SK-N-SH treated with all-trans-retinoic acid at 6 μM for 48 hours (cell line): ENCODE measurements around the gene TNFRSF25.

Experiments used
- ATAC-seq: fragments of 200-7000 bp; cut with Tn5 transposase; 3 replicates; pipeline ENCODE4 v1.9.1; 2020; ENCODE audit warnings: mild to moderate bottlenecking, moderate library complexity
- ARNTL ChIP-seq: fragments of 450-650 bp; formaldehyde crosslinking; IDR thresholded peaks from 2 replicates; pipeline ENCODE4 v1.5.0; 2020; ENCODE audit warnings: low read depth, mild to moderate bottlenecking, moderate library complexity, borderline replicate concordance
- CSDC2 ChIP-seq: fragments of 250-450 bp; sonication (Bioruptor Pico); IDR thresholded peaks from 2 replicates; pipeline ENCODE4 v1.5.0; 2020; ENCODE audit warnings: mild to moderate bottlenecking, moderate library complexity
- CSRNP3 ChIP-seq: fragments of 250-450 bp; sonication (Bioruptor Pico); IDR thresholded peaks from 2 replicates; pipeline ENCODE4 v1.5.1; 2021; ENCODE audit warnings: mild to moderate bottlenecking, moderate library complexity
- ESRRG ChIP-seq: fragments of 250-450 bp; sonication (Bioruptor Pico); IDR thresholded peaks from 2 replicates; pipeline ENCODE4 v1.6.1; 2021; ENCODE audit warnings: mild to moderate bottlenecking
- ISL1 ChIP-seq: fragments of 250-450 bp; sonication (Bioruptor Pico); IDR thresholded peaks from 2 replicates; pipeline ENCODE4 v2.1.2; 2022; ENCODE audit warnings: mild to moderate bottlenecking, moderate library complexity
- OSR1 ChIP-seq: fragments of 250-450 bp; sonication (Bioruptor Pico); IDR thresholded peaks from 2 replicates; pipeline ENCODE4 v1.8.0; 2022; ENCODE audit warnings: moderate library complexity, mild to moderate bottlenecking, inconsistent platforms
- PATZ1 ChIP-seq: fragments of 250-450 bp; sonication (Bioruptor Pico); IDR thresholded peaks from 2 replicates; pipeline ENCODE4 v1.8.0; 2020; ENCODE audit warnings: mild to moderate bottlenecking, moderate library complexity, borderline replicate concordance
- POU6F1 ChIP-seq: fragments of 250-450 bp; sonication (Bioruptor Pico); IDR thresholded peaks from 2 replicates; pipeline ENCODE4 v1.8.0; 2021; ENCODE audit warnings: low read depth, mild to moderate bottlenecking, moderate library complexity, borderline replicate concordance
- PPARA ChIP-seq: fragments of 250-450 bp; sonication (Bioruptor Pico); IDR thresholded peaks from 2 replicates; pipeline ENCODE4 v1.5.0; 2020; ENCODE audit warnings: mild to moderate bottlenecking, borderline replicate concordance
- RARB ChIP-seq: fragments of 250-450 bp; sonication (Bioruptor Pico); IDR thresholded peaks from 2 replicates; pipeline ENCODE4 v1.8.0; 2021; ENCODE audit warnings: mild to moderate bottlenecking, moderate library complexity
- TOX ChIP-seq: fragments of 250-450 bp; sonication (Bioruptor Pico); IDR thresholded peaks from 2 replicates; pipeline ENCODE4 v1.8.0; 2021; ENCODE audit warnings: mild to moderate bottlenecking, moderate library complexity, borderline replicate concordance
- TSHZ2 ChIP-seq: fragments of 250-450 bp; sonication (Bioruptor Pico); IDR thresholded peaks from 2 replicates; pipeline ENCODE4 v1.5.0; 2020; ENCODE audit warnings: mild to moderate bottlenecking, moderate library complexity
- ZC3H10 ChIP-seq: fragments of 250-450 bp; sonication (Bioruptor Pico); IDR thresholded peaks from 2 replicates; pipeline ENCODE4 v1.5.1; 2021; ENCODE audit warnings: mild to moderate bottlenecking, moderate library complexity
- ZFP3 ChIP-seq: fragments of 250-450 bp; sonication (Bioruptor Pico); IDR thresholded peaks from 2 replicates; pipeline ENCODE4 v1.5.0; 2020; ENCODE audit warnings: mild to moderate bottlenecking, moderate library complexity
- ZFP30 ChIP-seq: fragments of 450-650 bp; formaldehyde crosslinking; IDR thresholded peaks from 2 replicates; pipeline ENCODE4 v1.5.0; 2022; ENCODE audit warnings: mild to moderate bottlenecking, moderate library complexity
- ZNF565 ChIP-seq: fragments of 450-650 bp; formaldehyde crosslinking; conservative IDR thresholded peaks from 2 replicates; pipeline ENCODE4 v1.5.0; 2020; ENCODE audit warnings: low read depth, mild to moderate bottlenecking, moderate library complexity
- ZNF70 ChIP-seq: fragments of 450-650 bp; formaldehyde crosslinking; IDR thresholded peaks from 2 replicates; pipeline ENCODE4 v1.5.0; 2020; ENCODE audit warnings: mild to moderate bottlenecking, moderate library complexity
- ZNF8 ChIP-seq: fragments of 450-650 bp; formaldehyde crosslinking; IDR thresholded peaks from 2 replicates; pipeline ENCODE4 v1.5.0; 2020; ENCODE audit warnings: mild to moderate bottlenecking, moderate library complexity

TNFRSF25 gene

GRCh38 chr1:6511561-6512244, 45.7 kb upstream of the TNFRSF25 start (continued):
- TF ChIP-seq PATZ1 (CRISPR knock-in tag), result no peak
- TF ChIP-seq TSHZ2 (CRISPR knock-in tag), result no peak
- no peak for TF ChIP-seq ZNF70
- TF ChIP-seq ZFP30 (CRISPR knock-in tag), result no peak
- TF ChIP-seq, all 23 proteins: peak for 0

- TF ChIP-seq RARB (CRISPR knock-in tag) (no peak), TSHZ2 (CRISPR knock-in tag) (no peak), ESRRG (CRISPR knock-in tag) (no peak), ZNF70 (no peak), TOX (CRISPR knock-in tag) (no peak), PPARA (no peak), ZFP3 (CRISPR knock-in tag) (no peak), ISL1 (CRISPR knock-in tag) (no peak), ZNF8 (CRISPR knock-in tag) (no peak), ZNF565 (CRISPR knock-in tag) (no peak), ZFP30 (CRISPR knock-in tag) (no peak), CSDC2 (no peak), CSRNP3 (CRISPR knock-in tag) (no peak)
- TF ChIP-seq, all 23 proteins: peak for 0
- no peak for ATAC-seq
Observed at GRCh38 chr1:6511056-6511455, 45.1 kb upstream of the TNFRSF25 start.

- TF ChIP-seq POU6F1 (CRISPR knock-in tag) (no peak), TOX (CRISPR knock-in tag) (no peak), ZC3H10 (CRISPR knock-in tag) (no peak), ARNTL (CRISPR knock-in tag) (no peak), OSR1 (CRISPR knock-in tag) (no peak)
- no peak for ATAC-seq
Observed at GRCh38 chr1:6510493-6510892, 44.5 kb upstream of the TNFRSF25 start.
